AG09309 (cell line): ENCODE results near the gene DHCR7.

ENCODE experiments used
- DNase-seq: peaks from one replicate; pipeline ENCODE4 v3.0.0-alpha.2; 2010; ENCODE audit warnings: low read depth
- H3K4me3 ChIP-seq: 2 replicates; pipeline ENCODE4 v1.5.1; 2011; ENCODE audit warnings: mild to moderate bottlenecking, low read depth, low read length, moderate library complexity; ENCODE audit not compliant: control insufficient read depth
- TF ChIP-seq, protein P1 (sequence below): IDR thresholded peaks from 2 replicates; pipeline ENCODE4 v1.5.1; 2011; ENCODE audit warnings: mild to moderate bottlenecking, low read depth, low read length, inconsistent platforms; ENCODE audit not compliant: insufficient read depth, control insufficient read depth; ENCODE audit errors: missing control alignments

DHCR7 gene

DNA sequence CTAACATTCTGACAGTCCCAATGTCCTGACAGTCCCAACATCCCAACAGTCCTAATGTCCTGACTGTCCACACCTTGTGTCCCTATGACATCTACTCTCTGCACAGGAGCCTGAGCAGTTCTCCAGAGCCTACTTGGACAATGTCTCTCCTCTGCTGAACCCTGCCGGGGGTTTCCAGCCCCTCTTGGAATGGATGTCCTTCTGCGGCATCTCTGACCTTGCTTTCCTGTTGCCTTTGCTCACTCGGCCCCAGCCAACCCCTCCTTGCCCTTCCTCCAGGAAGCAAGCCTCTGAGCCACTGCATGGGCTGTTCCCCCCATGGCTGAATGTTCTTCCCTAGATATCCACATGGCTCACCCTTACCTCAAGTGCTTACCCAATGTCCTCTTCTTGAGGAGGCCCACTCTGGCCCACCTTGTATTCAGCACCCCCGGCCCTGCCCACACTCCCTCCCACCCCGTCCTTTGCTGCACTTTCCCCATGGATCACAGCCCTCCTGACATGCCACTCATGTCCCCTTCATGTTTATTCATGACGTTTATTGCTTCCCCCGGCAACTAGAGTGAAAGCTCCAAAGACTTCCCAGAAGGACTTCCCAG lies 59.5 kb downstream of the DHCR7 start:
- H3K4me3 ChIP-seq = no peak overlapping the region
- TF ChIP-seq, protein P1, sequence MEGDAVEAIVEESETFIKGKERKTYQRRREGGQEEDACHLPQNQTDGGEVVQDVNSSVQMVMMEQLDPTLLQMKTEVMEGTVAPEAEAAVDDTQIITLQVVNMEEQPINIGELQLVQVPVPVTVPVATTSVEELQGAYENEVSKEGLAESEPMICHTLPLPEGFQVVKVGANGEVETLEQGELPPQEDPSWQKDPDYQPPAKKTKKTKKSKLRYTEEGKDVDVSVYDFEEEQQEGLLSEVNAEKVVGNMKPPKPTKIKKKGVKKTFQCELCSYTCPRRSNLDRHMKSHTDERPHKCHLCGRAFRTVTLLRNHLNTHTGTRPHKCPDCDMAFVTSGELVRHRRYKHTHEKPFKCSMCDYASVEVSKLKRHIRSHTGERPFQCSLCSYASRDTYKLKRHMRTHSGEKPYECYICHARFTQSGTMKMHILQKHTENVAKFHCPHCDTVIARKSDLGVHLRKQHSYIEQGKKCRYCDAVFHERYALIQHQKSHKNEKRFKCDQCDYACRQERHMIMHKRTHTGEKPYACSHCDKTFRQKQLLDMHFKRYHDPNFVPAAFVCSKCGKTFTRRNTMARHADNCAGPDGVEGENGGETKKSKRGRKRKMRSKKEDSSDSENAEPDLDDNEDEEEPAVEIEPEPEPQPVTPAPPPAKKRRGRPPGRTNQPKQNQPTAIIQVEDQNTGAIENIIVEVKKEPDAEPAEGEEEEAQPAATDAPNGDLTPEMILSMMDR = no peak
- no peak for DNase-seq

DNA sequence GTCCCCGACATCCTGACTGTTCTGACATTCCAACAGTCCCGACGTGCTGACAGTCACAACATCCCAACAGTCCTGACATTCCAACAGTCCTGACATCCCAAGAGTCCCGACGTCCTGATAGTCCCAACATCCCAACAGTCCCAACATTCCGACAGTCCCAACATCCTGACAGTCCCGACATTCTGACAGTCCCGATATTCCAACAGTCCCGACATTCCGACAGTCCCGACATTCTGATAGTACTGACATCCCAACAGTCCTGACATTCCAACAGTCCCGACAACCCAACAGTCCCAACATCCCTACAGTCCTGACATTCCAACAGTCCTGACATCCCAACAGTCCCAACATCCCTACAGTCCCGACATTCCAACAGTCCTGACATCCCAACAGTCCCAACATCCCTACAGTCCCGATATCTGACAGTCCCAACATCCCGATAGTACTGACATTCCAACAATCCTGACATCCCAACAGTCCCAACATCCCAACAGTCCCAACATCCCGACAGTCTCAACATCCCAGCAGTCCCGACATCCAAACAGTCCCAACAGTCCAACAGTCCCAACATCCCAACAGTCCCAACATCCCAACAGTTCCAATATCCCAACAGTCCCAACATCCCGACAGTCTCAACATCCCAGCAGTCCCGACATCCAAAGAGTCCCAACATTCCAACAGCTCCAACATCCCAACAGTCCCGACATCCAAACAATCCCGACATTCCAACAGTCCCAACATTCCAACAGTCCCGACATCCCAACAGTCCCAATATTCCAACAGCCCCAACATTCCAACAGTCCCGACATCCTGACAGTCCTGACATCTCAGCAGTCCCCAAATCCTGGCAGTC lies 60.2 kb downstream of the DHCR7 start:
- no peak for DNase-seq
- H3K4me3 ChIP-seq = no peak overlapping the region
- TF ChIP-seq, protein P1 = no peak

DNA sequence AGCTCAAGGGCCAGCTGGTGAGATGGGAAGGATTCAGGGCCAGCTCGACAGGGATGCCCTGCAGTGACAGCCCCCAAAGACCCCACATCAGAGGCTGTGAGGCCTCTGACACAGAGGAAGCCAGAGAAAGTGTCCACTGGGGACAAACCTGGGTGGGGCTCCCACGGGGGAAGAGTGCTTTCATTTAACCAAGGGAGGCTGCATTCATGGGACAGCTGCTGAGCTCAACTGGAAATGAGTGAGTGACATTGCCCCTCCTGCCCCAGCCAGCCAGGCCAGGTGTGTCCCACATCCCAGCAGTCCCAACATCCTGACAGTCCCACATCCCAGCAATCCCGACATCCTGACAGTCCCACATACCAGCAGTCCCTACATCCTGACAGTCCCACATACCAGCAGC lies 61.0 kb downstream of the DHCR7 start:
- TF ChIP-seq, protein P1 = no peak
- DNase-seq = no peak
- H3K4me3 ChIP-seq = no peak overlapping the region

DNA sequence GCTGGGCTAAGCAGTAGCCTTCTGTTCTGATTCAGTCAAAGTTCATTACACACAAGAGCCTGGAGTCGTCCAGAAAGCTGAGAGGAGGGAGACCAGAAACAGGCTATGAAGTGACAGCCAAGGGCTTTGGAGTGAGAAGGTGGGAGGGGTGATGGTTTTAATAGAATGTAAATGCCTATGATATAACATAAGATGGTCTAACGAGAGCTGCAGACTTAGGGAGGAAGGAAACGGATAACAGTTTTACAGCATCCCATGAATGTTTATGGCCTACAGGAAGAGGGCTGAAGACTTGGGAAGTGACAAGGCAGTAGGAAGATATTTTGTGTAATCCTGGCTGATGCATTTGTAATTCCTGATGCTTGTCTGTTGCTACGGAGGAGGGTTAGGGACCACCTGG lies 62.0 kb downstream of the DHCR7 start:
- no peak for DNase-seq
- TF ChIP-seq, protein P1 = no peak
- no peak overlapping the region for H3K4me3 ChIP-seq

DNA sequence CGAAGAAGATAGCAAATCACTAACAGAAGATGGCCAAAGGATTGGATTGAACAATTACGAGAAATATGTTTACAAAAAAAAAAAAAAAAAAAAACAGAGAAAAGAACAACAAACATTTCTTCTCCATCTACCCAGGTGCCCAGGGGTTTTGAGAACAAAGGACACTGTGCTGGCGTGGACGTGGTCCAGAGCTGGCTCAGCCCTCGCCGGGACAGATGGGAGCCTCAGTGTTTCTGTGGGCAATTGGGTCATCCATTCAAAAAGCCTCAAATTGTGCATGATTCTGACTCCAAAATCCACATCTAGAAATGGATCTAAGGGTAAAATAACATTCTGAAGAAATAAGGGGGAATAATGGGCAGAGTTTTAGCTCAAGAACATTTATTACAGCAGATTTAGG lies 63.1 kb downstream of the DHCR7 start:
- no peak overlapping the region for H3K4me3 ChIP-seq
- TF ChIP-seq, protein P1 = no peak
- no peak for DNase-seq

DNA sequence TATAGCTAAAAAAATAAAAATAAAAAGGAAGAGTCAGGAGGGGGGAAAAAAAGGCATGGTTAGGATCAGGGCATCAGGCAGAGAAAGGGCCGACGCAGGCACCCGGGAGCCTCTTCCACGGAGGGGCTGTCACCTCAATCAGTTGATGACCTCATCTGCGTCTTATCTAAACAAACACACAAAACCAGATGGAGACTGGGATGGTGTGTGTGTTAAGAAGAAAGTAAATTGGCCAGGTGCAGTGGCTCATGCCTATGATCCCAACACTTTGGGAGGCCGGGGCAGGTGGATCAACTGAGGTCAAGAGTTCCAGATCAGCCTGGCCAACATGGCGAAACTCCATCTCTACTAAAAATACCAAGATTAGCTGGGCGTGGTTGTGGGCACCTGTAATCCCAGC lies 63.6 kb downstream of the DHCR7 start:
- no peak for DNase-seq
- TF ChIP-seq, protein P1 = no peak
- no peak overlapping the region for H3K4me3 ChIP-seq
